Endodermal cell (in vitro differentiated cells): ENCODE measurements around the gene DEFB112. TPM values are rescaled to one million over a fixed set of nuclear protein-coding genes. Genes with fewer than 3 reads are reported as not detected.
A peak's percentile ranks its signal among the peaks of the same experiment; 100 is the strongest.

Experiments used
- DNase-seq: peaks from one replicate; pipeline ENCODE4 v3.0.0-alpha.2; 2017
- H3K27ac ChIP-seq: 2 replicates; pipeline ENCODE4 v1.5.1; 2013; ENCODE audit warnings: mild to moderate bottlenecking, low read depth, low read length, moderate library complexity
- H3K27me3 ChIP-seq: 2 replicates; pipeline ENCODE4 v1.6.1; 2013; ENCODE audit warnings: mild to moderate bottlenecking, low read length, moderate library complexity; ENCODE audit not compliant: insufficient read depth, control insufficient read depth, poor library complexity, severe bottlenecking
- H3K36me3 ChIP-seq: 2 replicates; pipeline ENCODE4 v1.7.0; 2013; ENCODE audit warnings: mild to moderate bottlenecking, low read length, moderate library complexity; ENCODE audit not compliant: control insufficient read depth, insufficient read depth
- H3K4me1 ChIP-seq: one replicate; pipeline ENCODE4 v1.7.0; 2013; ENCODE audit warnings: low read length; ENCODE audit not compliant: control insufficient read depth, insufficient read depth
- H3K4me3 ChIP-seq: 2 replicates; pipeline ENCODE4 v1.5.1; 2013; ENCODE audit warnings: mild to moderate bottlenecking, low read length, moderate library complexity
- H3K9ac ChIP-seq: 2 replicates; pipeline ENCODE4 v1.6.1; 2013; ENCODE audit warnings: mild to moderate bottlenecking, low read length, moderate library complexity; ENCODE audit not compliant: poor library complexity, severe bottlenecking; ENCODE audit errors: extremely low read depth
- H3K9me3 ChIP-seq: 2 replicates; pipeline ENCODE4 v1.6.1; 2013; ENCODE audit warnings: mild to moderate bottlenecking, low read length, moderate library complexity; ENCODE audit not compliant: control insufficient read depth
- H3K27ac Mint-ChIP-seq: 2 replicates; pipeline ENCODE4 v1.8.0; 2020; ENCODE audit warnings: mixed read lengths
- H3K27me3 Mint-ChIP-seq: 2 replicates; pipeline ENCODE4 v1.8.0; 2021; ENCODE audit warnings: mild to moderate bottlenecking, mixed read lengths; ENCODE audit not compliant: insufficient read depth
- H3K36me3 Mint-ChIP-seq: 2 replicates; pipeline ENCODE4 v1.8.0; 2020; ENCODE audit warnings: low read depth, mixed read lengths
- H3K4me1 Mint-ChIP-seq: 2 replicates; pipeline ENCODE4 v1.8.0; 2020; ENCODE audit warnings: mixed read lengths
- H3K4me3 Mint-ChIP-seq: 2 replicates; pipeline ENCODE4 v1.8.0; 2020; ENCODE audit warnings: mild to moderate bottlenecking, moderate library complexity, mixed read lengths
- H3K9me3 Mint-ChIP-seq: 2 replicates; pipeline ENCODE4 v1.8.0; 2020; ENCODE audit warnings: mild to moderate bottlenecking, mixed read lengths
- WGBS, 2 experiments: methylation state at CpG; one replicate each; pipeline versions ENCODE4 v1.1.5 to v1.1.7; 2013; ENCODE audit warnings: missing lambda C conversion rate in 2 of 2, mixed read lengths in 1 of 2; ENCODE audit not compliant: insufficient coverage in 1 of 2, insufficient read length in 1 of 2; 5-methylcytosine and 5-hydroxymethylcytosine counted together
- total RNA-seq, 2 donors: library from RNA; stranded (reverse); fragmentation: NEBNext Ultra II Directional in 1 of 2; extraction: Animal tissue kit (Norgen Biotek cat#: 25700) in 1 of 2; gene quantifications; 2 replicates in 1 of 2; 3 replicates in 1 of 2; pipeline ENCODE4 v1.2.1, GENCODE V29; 2021
- TF ChIP-seq, protein P1 (sequence below): fragments of 200-600 bp; sonication (generic); conservative IDR thresholded peaks from 2 replicates; pipeline ENCODE4 v1.5.0; 2021; ENCODE audit warnings: antibody characterized with exemption, mild to moderate bottlenecking

Gene DEFB112
- total RNA-seq, 2 donors from 2014 or later: not detected

DNA sequence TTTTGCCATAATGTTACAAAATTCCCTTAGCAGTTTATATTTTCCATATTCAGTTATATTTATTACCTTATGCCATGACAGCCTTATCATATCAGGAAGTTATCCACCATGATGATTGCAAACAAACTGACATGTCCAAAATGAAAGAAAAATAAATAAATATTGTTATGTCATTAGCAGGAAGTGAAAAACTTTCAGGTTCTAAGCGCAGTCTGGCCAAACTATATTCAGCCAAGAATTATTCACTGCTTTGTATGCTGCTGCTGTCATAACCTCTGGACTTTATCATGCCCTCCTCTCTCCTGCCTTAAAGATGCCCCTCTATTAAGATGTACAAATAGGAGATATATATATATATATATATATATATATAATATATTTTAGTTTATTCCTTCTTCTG lies 27.7 kb upstream of the DEFB112 start:
- Mint-ChIP-seq H3K4me1 (peaks cover 5% of the 10 kb centered on the region), H3K27me3 (peaks cover 4% of the 10 kb centered on the region), H3K9me3 (no peaks in the 10 kb centered on the region), H3K36me3 (no peaks in the 10 kb centered on the region), H3K4me3 (no peak overlapping the region), H3K27ac (no peak overlapping the region)
- TF ChIP-seq, protein P1, sequence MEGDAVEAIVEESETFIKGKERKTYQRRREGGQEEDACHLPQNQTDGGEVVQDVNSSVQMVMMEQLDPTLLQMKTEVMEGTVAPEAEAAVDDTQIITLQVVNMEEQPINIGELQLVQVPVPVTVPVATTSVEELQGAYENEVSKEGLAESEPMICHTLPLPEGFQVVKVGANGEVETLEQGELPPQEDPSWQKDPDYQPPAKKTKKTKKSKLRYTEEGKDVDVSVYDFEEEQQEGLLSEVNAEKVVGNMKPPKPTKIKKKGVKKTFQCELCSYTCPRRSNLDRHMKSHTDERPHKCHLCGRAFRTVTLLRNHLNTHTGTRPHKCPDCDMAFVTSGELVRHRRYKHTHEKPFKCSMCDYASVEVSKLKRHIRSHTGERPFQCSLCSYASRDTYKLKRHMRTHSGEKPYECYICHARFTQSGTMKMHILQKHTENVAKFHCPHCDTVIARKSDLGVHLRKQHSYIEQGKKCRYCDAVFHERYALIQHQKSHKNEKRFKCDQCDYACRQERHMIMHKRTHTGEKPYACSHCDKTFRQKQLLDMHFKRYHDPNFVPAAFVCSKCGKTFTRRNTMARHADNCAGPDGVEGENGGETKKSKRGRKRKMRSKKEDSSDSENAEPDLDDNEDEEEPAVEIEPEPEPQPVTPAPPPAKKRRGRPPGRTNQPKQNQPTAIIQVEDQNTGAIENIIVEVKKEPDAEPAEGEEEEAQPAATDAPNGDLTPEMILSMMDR: no peak
- 0% methylated on average over 1 of the region's 1 CpG; no CpG with 5 or more reads in 1 of the 2 experiments for WGBS, 2 experiments
- no peaks in the 10 kb centered on the region for H3K27me3 ChIP-seq
- no peak for DNase-seq
- H3K36me3 ChIP-seq: no peaks in the 10 kb centered on the region
- no peak overlapping the region for H3K9ac ChIP-seq
- H3K4me1 ChIP-seq: no peaks in the 10 kb centered on the region
- H3K4me3 ChIP-seq: no peak overlapping the region
- H3K27ac ChIP-seq: no peak overlapping the region
- H3K9me3 ChIP-seq: no peaks in the 10 kb centered on the region

DNA sequence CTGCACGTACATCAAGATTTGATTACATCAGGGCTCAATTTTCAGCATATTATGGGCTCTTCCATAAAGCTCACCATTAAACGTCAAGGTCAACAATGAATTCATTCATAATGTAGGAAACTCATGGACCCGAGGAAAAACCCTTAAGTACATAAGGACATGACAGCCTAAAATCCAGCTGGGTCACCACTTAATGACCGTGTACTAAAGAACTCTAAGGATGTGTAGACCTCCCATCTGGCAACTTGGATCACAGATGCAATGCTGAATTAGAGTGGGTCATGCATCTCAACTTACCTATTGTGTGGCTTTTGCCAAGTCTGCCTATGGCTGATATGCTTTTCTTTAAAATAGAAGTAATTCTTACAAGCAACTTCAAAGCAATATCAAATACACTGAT lies 26.7 kb upstream of the DEFB112 start:
- Histone ChIP-seq H3K4me3 (no peak overlapping the region), H3K9me3 (no peaks in the 10 kb centered on the region), H3K27me3 (no peaks in the 10 kb centered on the region), H3K27ac (no peak overlapping the region), H3K36me3 (no peaks in the 10 kb centered on the region), H3K4me1 (no peaks in the 10 kb centered on the region), H3K9ac (no peak overlapping the region)
- H3K27ac Mint-ChIP-seq: no peak overlapping the region
- H3K36me3 Mint-ChIP-seq: no peaks in the 10 kb centered on the region
- H3K9me3 Mint-ChIP-seq: no peaks in the 10 kb centered on the region
- peaks cover 4% of the 10 kb centered on the region for H3K27me3 Mint-ChIP-seq
- DNase-seq: no peak
- WGBS, 2 experiments: 92 to 95% methylated on average over 1 to 4 of the region's 4 CpGs
- no peak overlapping the region for H3K4me3 Mint-ChIP-seq
- TF ChIP-seq, protein P1: no peak
- peaks cover 3% of the 10 kb centered on the region for H3K4me1 Mint-ChIP-seq

DNA sequence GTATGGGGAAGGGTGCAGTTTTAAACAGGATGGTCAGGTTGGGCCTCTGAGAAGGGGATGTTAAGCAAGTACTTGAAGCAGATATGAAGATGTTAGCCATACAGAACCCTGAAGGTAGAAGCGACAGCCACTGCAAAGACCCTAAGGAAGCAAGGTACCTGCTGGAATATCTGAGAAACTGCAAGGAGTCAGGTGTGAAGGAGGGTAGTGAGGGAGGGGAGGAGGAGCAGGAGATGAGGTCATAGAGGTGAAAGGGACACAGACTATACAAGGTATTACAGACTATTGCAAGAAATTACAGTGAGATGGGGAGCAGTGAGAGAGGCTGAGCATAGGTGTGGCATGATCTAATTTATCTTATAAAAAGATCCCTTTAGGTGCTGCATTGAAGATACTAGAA lies 22.2 kb upstream of the DEFB112 start:
- H3K4me1 ChIP-seq: no peaks in the 10 kb centered on the region

More for the DNA sequence above, 22.2 kb upstream of the DEFB112 start:
- Mint-ChIP-seq H3K27ac (no peak overlapping the region), H3K4me3 (no peak overlapping the region), H3K27me3 (no peaks in the 10 kb centered on the region), H3K9me3 (no peaks in the 10 kb centered on the region), H3K36me3 (no peaks in the 10 kb centered on the region), H3K4me1 (no peaks in the 10 kb centered on the region)
- TF ChIP-seq, protein P1: no peak
- Histone ChIP-seq H3K27me3 (no peaks in the 10 kb centered on the region), H3K4me3 (no peak overlapping the region), H3K36me3 (no peaks in the 10 kb centered on the region), H3K9ac (no peak overlapping the region), H3K9me3 (no peaks in the 10 kb centered on the region), H3K27ac (no peak overlapping the region)
- 83 to 89% methylated on average over 1 of the region's 1 CpG for WGBS, 2 experiments
- DNase-seq: peak; percentile 47
